BE2C (cell line): Measurements from ENCODE around the gene HNRNPDL.
A peak's percentile ranks its signal among the peaks of the same experiment; 100 is the strongest.

Source experiments
- DNase-seq: peaks from one replicate; pipeline ENCODE4 v3.0.0-alpha.2; 2020
- H3K27me3 ChIP-seq: fragments of 250-450 bp; sonication (Bioruptor Pico); 2 replicates; pipeline ENCODE4 v1.5.1; 2020; ENCODE audit warnings: mild to moderate bottlenecking
- H3K36me3 ChIP-seq: fragments of 250-450 bp; sonication (Bioruptor Pico); 2 replicates; pipeline ENCODE4 v1.5.1; 2020; ENCODE audit warnings: mild to moderate bottlenecking
- H3K4me1 ChIP-seq: fragments of 250-450 bp; sonication (Bioruptor Pico); 2 replicates; pipeline ENCODE4 v1.5.1; 2020
- H3K4me3 ChIP-seq: 2 replicates; pipeline ENCODE4 v1.5.1; 2011; ENCODE audit warnings: low read depth, low read length
- H3K9me3 ChIP-seq: fragments of 250-450 bp; sonication (Bioruptor Pico); 2 replicates; pipeline ENCODE4 v1.5.1; 2020
- TF ChIP-seq, protein P1 (sequence below): IDR thresholded peaks from 2 replicates; pipeline ENCODE4 v1.5.1; 2012; ENCODE audit warnings: mild to moderate bottlenecking, low read depth, low read length

HNRNPDL gene

DNA sequence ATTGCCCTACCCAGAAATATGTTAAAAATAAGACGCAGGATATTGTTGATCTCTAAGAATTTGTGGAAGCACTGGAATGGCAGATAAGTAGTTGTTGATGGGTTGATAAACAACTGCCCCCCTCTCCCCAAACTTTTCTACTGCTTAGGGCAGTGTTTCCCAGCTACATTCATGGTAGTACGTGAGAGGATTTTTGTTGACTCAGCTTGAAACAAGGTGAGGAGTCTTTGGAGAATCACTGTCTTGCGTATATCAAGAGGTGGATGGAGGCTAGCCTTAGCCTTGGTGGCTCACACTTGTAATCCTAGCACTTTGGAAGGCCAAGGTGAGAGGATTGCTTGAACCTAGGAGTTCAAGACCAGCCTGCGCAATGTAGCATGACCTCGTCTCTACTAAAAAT is 5.9 kb upstream of the HNRNPDL start:
- peaks cover 8% of the 10 kb centered on the region; the same call in 1 of the 2 replicates for H3K4me1 ChIP-seq
- TF ChIP-seq, protein P1, sequence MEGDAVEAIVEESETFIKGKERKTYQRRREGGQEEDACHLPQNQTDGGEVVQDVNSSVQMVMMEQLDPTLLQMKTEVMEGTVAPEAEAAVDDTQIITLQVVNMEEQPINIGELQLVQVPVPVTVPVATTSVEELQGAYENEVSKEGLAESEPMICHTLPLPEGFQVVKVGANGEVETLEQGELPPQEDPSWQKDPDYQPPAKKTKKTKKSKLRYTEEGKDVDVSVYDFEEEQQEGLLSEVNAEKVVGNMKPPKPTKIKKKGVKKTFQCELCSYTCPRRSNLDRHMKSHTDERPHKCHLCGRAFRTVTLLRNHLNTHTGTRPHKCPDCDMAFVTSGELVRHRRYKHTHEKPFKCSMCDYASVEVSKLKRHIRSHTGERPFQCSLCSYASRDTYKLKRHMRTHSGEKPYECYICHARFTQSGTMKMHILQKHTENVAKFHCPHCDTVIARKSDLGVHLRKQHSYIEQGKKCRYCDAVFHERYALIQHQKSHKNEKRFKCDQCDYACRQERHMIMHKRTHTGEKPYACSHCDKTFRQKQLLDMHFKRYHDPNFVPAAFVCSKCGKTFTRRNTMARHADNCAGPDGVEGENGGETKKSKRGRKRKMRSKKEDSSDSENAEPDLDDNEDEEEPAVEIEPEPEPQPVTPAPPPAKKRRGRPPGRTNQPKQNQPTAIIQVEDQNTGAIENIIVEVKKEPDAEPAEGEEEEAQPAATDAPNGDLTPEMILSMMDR, result no peak
- no peak overlapping the region for H3K4me3 ChIP-seq
- no peak for DNase-seq
- no peaks in the 10 kb centered on the region for H3K27me3 ChIP-seq
- peaks cover 43% of the 10 kb centered on the region for H3K36me3 ChIP-seq
- H3K9me3 ChIP-seq, result no peaks in the 10 kb centered on the region

DNA sequence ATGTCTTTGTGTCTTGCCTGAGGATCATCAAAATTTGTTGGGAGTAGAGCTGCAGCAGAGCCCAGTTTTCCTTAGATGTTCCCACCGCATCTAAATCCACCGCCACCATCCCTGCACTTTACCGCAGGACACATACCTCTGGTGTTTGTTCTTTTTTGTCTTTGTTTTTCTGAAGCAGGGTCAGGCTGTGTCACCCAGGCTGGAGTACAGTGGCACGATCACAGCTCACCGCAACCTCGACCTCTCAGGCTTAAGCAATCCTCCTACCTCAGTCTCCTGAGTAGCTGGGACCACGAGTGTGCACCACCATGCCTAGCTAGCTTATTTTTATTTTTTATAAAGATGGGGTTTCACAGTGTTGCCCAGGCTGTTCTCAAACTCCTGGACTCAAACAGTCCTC is 4.7 kb upstream of the HNRNPDL start:
- no peak for DNase-seq
- TF ChIP-seq, protein P1, result no peak
- Histone ChIP-seq H3K27me3 (no peaks in the 10 kb centered on the region), H3K36me3 (peaks cover 40% of the 10 kb centered on the region), H3K4me3 (no peak overlapping the region), H3K4me1 (peaks cover 7% of the 10 kb centered on the region; the same call in 1 of the 2 replicates), H3K9me3 (no peaks in the 10 kb centered on the region)

DNA sequence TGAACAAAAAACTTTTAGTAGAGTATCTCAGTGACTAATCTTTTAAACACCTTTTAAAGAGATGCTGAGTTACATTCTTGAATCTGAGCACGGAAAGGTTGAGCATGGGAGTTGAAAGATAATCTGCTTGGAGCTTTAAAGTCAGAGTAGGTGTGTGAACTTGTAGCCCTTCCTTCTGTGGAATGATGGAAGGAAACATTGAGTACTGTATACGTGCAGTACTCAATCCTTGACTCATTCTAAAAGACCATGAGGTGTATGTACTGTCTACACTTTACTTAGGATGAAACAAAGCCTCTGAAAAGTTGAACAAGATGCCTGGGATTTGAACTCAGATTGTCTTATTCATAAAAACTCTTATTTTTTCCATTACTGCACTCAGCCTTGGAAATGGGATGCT is 3.5 kb upstream of the HNRNPDL start:
- TF ChIP-seq, protein P1, result no peak
- Histone ChIP-seq H3K36me3 (peaks cover 36% of the 10 kb centered on the region), H3K4me1 (no peaks in the 10 kb centered on the region), H3K27me3 (no peaks in the 10 kb centered on the region), H3K9me3 (no peaks in the 10 kb centered on the region), H3K4me3 (no peak overlapping the region)
- DNase-seq, result no peak

DNA sequence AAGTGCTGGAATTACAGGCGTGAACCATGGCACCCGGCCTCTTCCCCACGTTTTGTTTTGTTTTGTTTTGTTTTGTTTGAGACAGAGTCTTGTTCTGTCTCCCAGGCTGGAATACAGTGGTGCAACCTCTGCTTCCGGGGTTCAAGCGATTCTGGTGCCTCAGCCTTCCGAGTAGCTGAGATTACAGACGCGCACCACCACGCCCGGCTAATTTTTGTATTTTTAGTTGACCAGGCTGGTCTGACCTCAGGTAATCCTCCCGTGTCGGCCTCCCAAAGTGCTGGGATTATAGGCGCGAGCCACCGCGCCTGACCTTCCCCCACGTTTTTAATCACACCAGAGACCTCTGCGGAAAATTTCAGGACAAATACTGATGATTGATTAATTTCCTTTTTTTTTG is 2.3 kb upstream of the HNRNPDL start:
- DNase-seq, result no peak
- Histone ChIP-seq H3K36me3 (peaks cover 48% of the 10 kb centered on the region), H3K4me1 (no peaks in the 10 kb centered on the region), H3K4me3 (no peak overlapping the region), H3K9me3 (no peaks in the 10 kb centered on the region), H3K27me3 (no peaks in the 10 kb centered on the region)
- TF ChIP-seq, protein P1, result no peak

DNA sequence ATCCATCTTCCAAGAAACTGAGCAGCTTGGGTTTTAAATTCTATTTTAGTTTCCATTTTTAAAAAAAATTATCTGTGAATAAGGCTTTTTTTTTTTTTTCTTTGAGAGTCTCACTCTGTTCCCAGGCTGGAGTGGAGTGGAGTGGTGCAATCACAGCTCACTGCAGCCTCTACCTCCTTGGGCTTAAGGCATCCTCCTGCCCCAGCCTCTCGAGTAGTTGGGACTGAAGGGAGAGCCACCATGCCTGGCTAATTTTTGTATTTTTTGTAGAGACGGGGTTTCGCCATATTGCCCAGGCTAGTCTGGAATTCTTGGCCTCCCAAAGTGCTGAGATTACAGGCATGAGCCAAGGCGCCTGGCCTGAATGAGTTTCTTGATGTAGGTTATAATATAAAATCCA is 1.6 kb upstream of the HNRNPDL start:
- H3K4me3 ChIP-seq, result peak overlapping the region; percentile 99
- peaks cover 53% of the 10 kb centered on the region for H3K36me3 ChIP-seq
- no peaks in the 10 kb centered on the region for H3K27me3 ChIP-seq
- no peak for DNase-seq
- H3K4me1 ChIP-seq, result no peaks in the 10 kb centered on the region; the same call in 1 of the 2 replicates
- TF ChIP-seq, protein P1, result no peak
- H3K9me3 ChIP-seq, result no peaks in the 10 kb centered on the region

DNA sequence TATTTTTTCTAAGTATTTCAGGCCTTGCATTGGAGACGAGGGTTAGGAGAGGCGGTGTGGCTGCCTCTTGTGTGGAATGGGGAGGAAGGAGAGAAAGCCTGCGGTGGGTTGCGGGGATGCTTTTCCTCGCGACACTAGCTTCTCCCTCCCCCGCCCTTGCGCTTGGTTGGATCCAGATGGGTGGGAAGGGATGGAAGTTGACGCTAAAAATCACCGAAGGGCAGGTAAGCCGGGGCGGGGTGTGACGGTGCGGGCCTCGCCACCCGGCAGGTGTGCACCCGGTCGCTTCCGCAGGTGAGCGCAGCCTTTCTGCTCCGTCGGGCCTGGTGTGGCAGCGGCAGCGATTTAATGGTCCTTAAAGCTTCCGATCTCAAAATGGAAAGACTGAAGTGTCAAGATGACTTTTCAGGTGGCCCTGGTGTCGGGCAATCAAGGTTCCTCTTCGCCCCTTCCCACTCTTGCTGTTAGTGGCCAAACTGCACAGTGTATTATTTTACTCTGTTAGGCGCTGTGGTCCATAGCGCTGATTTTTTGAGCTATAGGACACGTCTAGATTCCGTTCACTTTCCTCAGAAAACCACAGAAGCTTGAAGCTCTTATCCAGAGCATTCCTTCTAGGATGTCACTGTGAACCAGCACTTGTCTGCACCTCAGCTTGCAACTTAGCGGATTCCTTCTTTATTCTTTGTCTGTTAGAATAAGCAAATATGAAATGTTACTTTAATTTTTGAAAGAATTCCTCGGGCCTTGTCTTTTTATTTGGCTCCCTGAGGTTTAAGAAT is 893 bp upstream of the HNRNPDL start:
- TF ChIP-seq, protein P1, result no peak
- DNase-seq, result peak; percentile 33
- Histone ChIP-seq H3K4me1 (no peaks in the 10 kb centered on the region; the same call in 1 of the 2 replicates), H3K9me3 (no peaks in the 10 kb centered on the region), H3K27me3 (no peaks in the 10 kb centered on the region), H3K36me3 (peaks cover 53% of the 10 kb centered on the region), H3K4me3 (peak overlapping the region; percentile 99)
